ENCODE data around the gene BRINP1.

DNA sequence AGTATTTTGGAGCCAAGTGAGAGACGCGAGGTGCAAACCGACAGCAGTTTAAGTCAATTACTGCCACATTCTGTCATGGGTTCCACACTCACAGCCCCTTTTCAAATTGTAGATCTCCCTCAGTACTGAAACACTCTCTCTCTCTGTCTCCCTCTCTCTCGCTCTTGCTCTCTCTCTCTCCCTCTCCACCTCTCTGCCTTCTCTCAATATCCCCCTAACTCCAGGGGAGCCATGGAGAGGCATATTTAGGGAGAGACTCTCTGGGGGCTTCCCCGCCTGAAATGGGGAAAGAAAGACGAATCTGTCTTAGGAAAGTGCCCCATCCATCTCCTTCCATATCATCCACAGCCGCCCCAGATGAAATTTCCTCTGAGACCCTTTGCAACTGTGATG is 1.6 kb downstream of the BRINP1 start:
- no peak for TF ChIP-seq POLR2AphosphoS5 (IDR thresholded peaks at IDR 0.05; ENCODE audit: low read depth, low read length)
- TF ChIP-seq, protein P1, sequence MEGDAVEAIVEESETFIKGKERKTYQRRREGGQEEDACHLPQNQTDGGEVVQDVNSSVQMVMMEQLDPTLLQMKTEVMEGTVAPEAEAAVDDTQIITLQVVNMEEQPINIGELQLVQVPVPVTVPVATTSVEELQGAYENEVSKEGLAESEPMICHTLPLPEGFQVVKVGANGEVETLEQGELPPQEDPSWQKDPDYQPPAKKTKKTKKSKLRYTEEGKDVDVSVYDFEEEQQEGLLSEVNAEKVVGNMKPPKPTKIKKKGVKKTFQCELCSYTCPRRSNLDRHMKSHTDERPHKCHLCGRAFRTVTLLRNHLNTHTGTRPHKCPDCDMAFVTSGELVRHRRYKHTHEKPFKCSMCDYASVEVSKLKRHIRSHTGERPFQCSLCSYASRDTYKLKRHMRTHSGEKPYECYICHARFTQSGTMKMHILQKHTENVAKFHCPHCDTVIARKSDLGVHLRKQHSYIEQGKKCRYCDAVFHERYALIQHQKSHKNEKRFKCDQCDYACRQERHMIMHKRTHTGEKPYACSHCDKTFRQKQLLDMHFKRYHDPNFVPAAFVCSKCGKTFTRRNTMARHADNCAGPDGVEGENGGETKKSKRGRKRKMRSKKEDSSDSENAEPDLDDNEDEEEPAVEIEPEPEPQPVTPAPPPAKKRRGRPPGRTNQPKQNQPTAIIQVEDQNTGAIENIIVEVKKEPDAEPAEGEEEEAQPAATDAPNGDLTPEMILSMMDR (IDR thresholded peaks at IDR 0.05), result no peak

Measured in Panc1 (cell line).